Loucy (cell line): ENCODE results near the gene WNT3.

ENCODE experiments used
- CTCF ChIP-seq: fragments of 200-600 bp; sonication (generic); conservative IDR thresholded peaks from 2 replicates; pipeline ENCODE4 v1.5.1; 2014; ENCODE audit warnings: mild to moderate bottlenecking, antibody characterized with exemption, low read length
- EZH2phosphoT487 ChIP-seq: fragments of 200-600 bp; IDR thresholded peaks from 2 replicates; pipeline ENCODE4 v1.6.1; 2018; ENCODE audit warnings: antibody characterized with exemption, mild to moderate bottlenecking, moderate library complexity, borderline replicate concordance

GRCh38 chr17:46818929-46819859 lies 702 bp upstream of the WNT3 start:
- TF ChIP-seq CTCF (no peak), EZH2phosphoT487 (no peak)
